Measurements from ENCODE around the gene AMBRA1. TPM values are rescaled to one million over a fixed set of nuclear protein-coding genes. Genes with fewer than 3 reads are reported as not detected.

AMBRA1 gene
- total RNA-seq, 1 experiment from 2014 or later = 15.8 TPM

DNA sequence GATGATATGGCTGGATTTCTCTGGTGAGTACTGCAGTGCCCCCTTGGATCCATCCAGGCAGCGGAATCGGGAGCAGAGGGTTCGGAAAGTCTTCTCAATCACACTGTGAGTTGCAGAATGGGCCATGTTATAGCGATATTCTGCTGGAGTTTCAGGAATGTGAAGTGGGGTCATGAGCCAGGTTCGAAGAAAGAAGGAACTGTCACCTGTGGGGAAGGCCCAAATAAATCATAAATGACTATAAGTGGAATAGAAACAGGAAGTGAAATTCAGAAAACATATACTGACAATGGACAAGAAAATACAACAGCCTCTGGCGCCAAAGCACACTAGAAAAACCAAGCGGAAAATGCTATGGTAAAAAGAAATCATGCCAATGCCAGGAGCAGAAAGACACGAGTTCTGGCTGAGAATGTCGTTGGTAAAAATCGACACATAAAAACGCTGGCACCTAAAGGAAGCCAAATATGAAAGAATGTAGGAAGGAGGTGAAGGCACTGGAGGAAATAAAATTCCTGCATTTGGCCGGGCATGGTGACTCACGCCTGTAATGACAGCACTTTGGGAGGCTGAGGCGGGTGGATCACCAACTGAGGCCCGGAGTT lies 10.0 kb upstream of the AMBRA1 start:
- intact Hi-C loops (cut with micrococcal nuclease) = no loop called here
- Histone ChIP-seq H3F3A (ENCODE audit: low read length, unreplicated experiment) (no peaks in the 10 kb centered on the region), H4K20me1 (ENCODE audit: low read length) (no peaks in the 10 kb centered on the region), H3K9me2 (replicated peaks; ENCODE audit: low read length) (no peaks in the 10 kb centered on the region), H3K4me2 (ENCODE audit: low read length) (no peak overlapping the region), H2AFZ (ENCODE audit: low read length) (no peak overlapping the region), H3K4me1 (ENCODE audit: insufficient read depth, low read length) (no peaks in the 10 kb centered on the region), H3K27ac (ENCODE audit: low read length) (no peak overlapping the region), H3K4me3 (ENCODE audit: low read length) (no peak overlapping the region), H3K9ac (ENCODE audit: low read length) (no peak overlapping the region), H3K9me3 (ENCODE audit: low read length) (no peaks in the 10 kb centered on the region), H3K27me3 (ENCODE audit: low read length) (no peaks in the 10 kb centered on the region), H3K36me3 (ENCODE audit: low read depth, low read length) (no peaks in the 10 kb centered on the region), H3K79me2 (ENCODE audit: low read length) (no peaks in the 10 kb centered on the region)
- DNase-seq = no peak
- no TSS peak for BruUV-seq (replicated peaks)
- no peak for ATAC-seq
- no peak for TF ChIP-seq EZH2 (IDR thresholded peaks at IDR 0.05; ENCODE audit: low read length, unreplicated experiment)
- TF ChIP-seq EZH2phosphoT487 (IDR thresholded peaks at IDR 0.05; ENCODE audit: borderline replicate concordance, low read length) = no peak
- TF ChIP-seq, protein P1, sequence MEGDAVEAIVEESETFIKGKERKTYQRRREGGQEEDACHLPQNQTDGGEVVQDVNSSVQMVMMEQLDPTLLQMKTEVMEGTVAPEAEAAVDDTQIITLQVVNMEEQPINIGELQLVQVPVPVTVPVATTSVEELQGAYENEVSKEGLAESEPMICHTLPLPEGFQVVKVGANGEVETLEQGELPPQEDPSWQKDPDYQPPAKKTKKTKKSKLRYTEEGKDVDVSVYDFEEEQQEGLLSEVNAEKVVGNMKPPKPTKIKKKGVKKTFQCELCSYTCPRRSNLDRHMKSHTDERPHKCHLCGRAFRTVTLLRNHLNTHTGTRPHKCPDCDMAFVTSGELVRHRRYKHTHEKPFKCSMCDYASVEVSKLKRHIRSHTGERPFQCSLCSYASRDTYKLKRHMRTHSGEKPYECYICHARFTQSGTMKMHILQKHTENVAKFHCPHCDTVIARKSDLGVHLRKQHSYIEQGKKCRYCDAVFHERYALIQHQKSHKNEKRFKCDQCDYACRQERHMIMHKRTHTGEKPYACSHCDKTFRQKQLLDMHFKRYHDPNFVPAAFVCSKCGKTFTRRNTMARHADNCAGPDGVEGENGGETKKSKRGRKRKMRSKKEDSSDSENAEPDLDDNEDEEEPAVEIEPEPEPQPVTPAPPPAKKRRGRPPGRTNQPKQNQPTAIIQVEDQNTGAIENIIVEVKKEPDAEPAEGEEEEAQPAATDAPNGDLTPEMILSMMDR (conservative IDR thresholded peaks at IDR 0.05; ENCODE audit: low read depth, low read length) = no peak
- ChIA-PET POLR2A (ENCODE audit: unreplicated experiment) (no interaction called here), CTCF (no interaction called here)

DNA sequence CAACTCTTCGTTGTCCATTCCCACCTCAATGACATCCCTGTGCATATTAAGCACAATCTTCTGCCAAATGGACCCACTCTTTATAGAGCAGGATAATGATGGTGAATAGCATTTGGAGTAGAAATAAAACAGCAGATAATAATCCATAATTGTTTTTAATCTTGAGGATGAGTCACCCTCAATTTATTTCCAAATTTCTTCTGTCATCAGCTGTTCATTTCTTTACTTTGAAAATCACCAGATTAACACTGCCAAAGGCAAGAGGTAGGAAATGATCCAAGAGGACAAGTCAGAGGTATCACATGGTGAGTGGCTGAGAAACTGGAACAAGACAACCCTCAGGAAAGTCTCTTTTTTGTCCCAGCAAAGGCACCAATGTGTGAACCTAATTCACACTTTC lies 7.3 kb upstream of the AMBRA1 start:
- no peaks in the 10 kb centered on the region for H3K9me2 ChIP-seq (replicated peaks; ENCODE audit: low read length)
- no peak for ATAC-seq
- no peaks in the 10 kb centered on the region for H3K79me2 ChIP-seq (ENCODE audit: low read length)
- no peak for DNase-seq
- ChIA-PET POLR2A (ENCODE audit: unreplicated experiment) (interaction anchor here (0.7 kb wide), 1 partner anchor 522 kb away, joined by 3 read pairs; no protein-coding TSS in a partner anchor), CTCF (no interaction called here)
- H3K27me3 ChIP-seq (ENCODE audit: low read length) = no peaks in the 10 kb centered on the region
- H3K4me2 ChIP-seq (ENCODE audit: low read length) = no peak overlapping the region
- H3K4me1 ChIP-seq (ENCODE audit: insufficient read depth, low read length) = no peaks in the 10 kb centered on the region
- H4K20me1 ChIP-seq (ENCODE audit: low read length) = no peaks in the 10 kb centered on the region
- H3K27ac ChIP-seq (ENCODE audit: low read length) = no peak overlapping the region
- H3F3A ChIP-seq (ENCODE audit: low read length, unreplicated experiment) = no peaks in the 10 kb centered on the region
- TF ChIP-seq EZH2phosphoT487 (IDR thresholded peaks at IDR 0.05; ENCODE audit: borderline replicate concordance, low read length) = no peak
- no peak overlapping the region for H3K4me3 ChIP-seq (ENCODE audit: low read length)
- H3K36me3 ChIP-seq (ENCODE audit: low read depth, low read length) = no peaks in the 10 kb centered on the region
- intact Hi-C loops (cut with micrococcal nuclease) = no loop called here
- BruUV-seq (replicated peaks) = no TSS peak
- no peaks in the 10 kb centered on the region for H3K9me3 ChIP-seq (ENCODE audit: low read length)
- no peak overlapping the region for H2AFZ ChIP-seq (ENCODE audit: low read length)
- H3K9ac ChIP-seq (ENCODE audit: low read length) = no peak overlapping the region

DNA sequence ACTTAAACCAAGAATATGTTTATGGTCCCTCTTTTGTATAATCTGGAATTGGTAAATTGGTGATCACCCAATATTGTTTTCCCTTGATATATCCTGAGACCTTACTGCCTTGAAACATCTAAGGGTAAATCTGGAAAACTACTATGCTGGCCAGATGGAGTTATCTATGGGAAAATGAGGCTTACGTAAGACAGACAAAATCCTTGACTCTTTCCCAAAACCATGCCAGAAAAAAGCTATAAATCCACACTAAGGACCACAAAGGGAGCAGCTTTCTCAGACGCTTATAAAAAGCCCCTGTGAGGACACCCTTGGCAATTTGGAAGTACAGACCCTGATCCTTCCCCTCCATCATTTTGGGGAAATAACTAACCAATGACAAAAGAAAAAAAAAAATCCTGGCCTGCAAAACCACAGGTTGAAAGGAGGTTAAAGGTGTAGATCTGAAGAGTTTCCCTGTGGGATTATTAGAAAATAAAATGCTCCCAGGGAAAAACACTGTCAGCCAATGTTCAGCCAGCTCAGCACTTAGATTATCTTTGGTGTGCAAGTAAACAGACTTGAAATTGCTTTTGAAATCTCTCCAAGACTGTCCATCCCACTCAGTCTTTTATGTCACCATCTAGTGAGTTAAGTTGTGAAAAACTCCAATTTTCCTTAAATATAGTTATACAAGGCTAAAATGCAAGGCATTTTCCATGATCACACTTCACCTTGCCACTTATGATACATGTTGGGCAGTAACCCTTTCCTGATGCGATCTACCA lies 6.6 kb upstream of the AMBRA1 start:
- Histone ChIP-seq H3K27ac (ENCODE audit: low read length) (no peak overlapping the region), H3K9me3 (ENCODE audit: low read length) (no peaks in the 10 kb centered on the region), H3K9me2 (replicated peaks; ENCODE audit: low read length) (no peaks in the 10 kb centered on the region), H3K4me3 (ENCODE audit: low read length) (no peak overlapping the region), H3K36me3 (ENCODE audit: low read depth, low read length) (no peaks in the 10 kb centered on the region), H3K9ac (ENCODE audit: low read length) (no peak overlapping the region), H3F3A (ENCODE audit: low read length, unreplicated experiment) (no peaks in the 10 kb centered on the region), H3K79me2 (ENCODE audit: low read length) (no peaks in the 10 kb centered on the region), H4K20me1 (ENCODE audit: low read length) (no peaks in the 10 kb centered on the region), H3K4me1 (ENCODE audit: insufficient read depth, low read length) (no peaks in the 10 kb centered on the region), H2AFZ (ENCODE audit: low read length) (no peak overlapping the region), H3K27me3 (ENCODE audit: low read length) (no peaks in the 10 kb centered on the region), H3K4me2 (ENCODE audit: low read length) (no peak overlapping the region)
- ChIA-PET POLR2A (ENCODE audit: unreplicated experiment) (no interaction called here), CTCF (no interaction called here)
- intact Hi-C loops (cut with micrococcal nuclease) = no loop called here
- DNase-seq (no peak), ATAC-seq (no peak)
- TF ChIP-seq, protein P1 (conservative IDR thresholded peaks at IDR 0.05; ENCODE audit: low read depth, low read length) = no peak
- TF ChIP-seq EZH2 (IDR thresholded peaks at IDR 0.05; ENCODE audit: low read length, unreplicated experiment) = no peak
- no peak for TF ChIP-seq EZH2phosphoT487 (IDR thresholded peaks at IDR 0.05; ENCODE audit: borderline replicate concordance, low read length)
- BruUV-seq (replicated peaks) = no TSS peak
